Neural crest cell (in vitro differentiated cells): ENCODE results near the gene SPTBN4. TPM values are rescaled to one million over a fixed set of nuclear protein-coding genes. Genes with fewer than 3 reads are reported as not detected.

ENCODE experiments used
- DNase-seq: peaks from one replicate; pipeline ENCODE4 v3.0.0; 2021; ENCODE audit warnings: low read depth, mixed read lengths, low spot score
- H3K27ac Mint-ChIP-seq: one replicate; pipeline ENCODE4 v1.8.0; 2021; ENCODE audit warnings: mild to moderate bottlenecking, mixed read lengths; ENCODE audit not compliant: unreplicated experiment
- H3K27me3 Mint-ChIP-seq: 2 replicates; pipeline ENCODE4 v1.8.0; 2021; ENCODE audit warnings: low read depth, mild to moderate bottlenecking, mixed read lengths
- H3K36me3 Mint-ChIP-seq: 2 replicates; pipeline ENCODE4 v1.8.0; 2021; ENCODE audit warnings: low read depth, mild to moderate bottlenecking, mixed read lengths
- H3K4me1 Mint-ChIP-seq: 2 replicates; pipeline ENCODE4 v1.8.0; 2021; ENCODE audit warnings: mixed read lengths
- H3K4me3 Mint-ChIP-seq: one replicate; pipeline ENCODE4 v1.8.0; 2021; ENCODE audit warnings: mild to moderate bottlenecking, mixed read lengths
- H3K9me3 Mint-ChIP-seq: 2 replicates; pipeline ENCODE4 v1.8.0; 2021; ENCODE audit warnings: mixed read lengths
- CTCF ChIP-seq: fragments of 200-600 bp; sonication (generic); conservative IDR thresholded peaks from 2 replicates; pipeline ENCODE4 v1.5.0; 2021; ENCODE audit warnings: antibody characterized with exemption, mild to moderate bottlenecking
- total RNA-seq: library from RNA; stranded (reverse); gene quantifications from 2 replicates; pipeline ENCODE4 v1.2.1, GENCODE V29; 2021

Gene SPTBN4
- total RNA-seq, 1 donor from 2014 or later = 0.40 TPM

GRCh38 chr19:40594657-40595091, 127.9 kb downstream of the SPTBN4 start:
- Mint-ChIP-seq H3K9me3 (peaks cover 3% of the 10 kb centered on the region), H3K36me3 (peaks cover 3% of the 10 kb centered on the region), H3K4me1 (peaks cover 50% of the 10 kb centered on the region), H3K27ac (no peak overlapping the region), H3K4me3 (peak overlapping the region; percentile 65), H3K27me3 (peaks cover 24% of the 10 kb centered on the region)
- DNase-seq = no peak
- no peak for TF ChIP-seq CTCF

- H3K9me3 Mint-ChIP-seq = peaks cover 3% of the 10 kb centered on the region
- H3K4me3 Mint-ChIP-seq = peak overlapping the region; percentile 54
- H3K27me3 Mint-ChIP-seq = peaks cover 37% of the 10 kb centered on the region
- peaks cover 48% of the 10 kb centered on the region for H3K4me1 Mint-ChIP-seq
- H3K27ac Mint-ChIP-seq = no peak overlapping the region
- no peak for TF ChIP-seq CTCF
- DNase-seq = peak; percentile 58
- H3K36me3 Mint-ChIP-seq = peaks cover 3% of the 10 kb centered on the region
Observed at GRCh38 chr19:40596608-40597328, 130.0 kb downstream of the SPTBN4 start.

GRCh38 chr19:40597329-40597838, 130.6 kb downstream of the SPTBN4 start:
- Mint-ChIP-seq H3K27me3 (peaks cover 41% of the 10 kb centered on the region), H3K4me3 (peak overlapping the region; percentile 90), H3K36me3 (no peaks in the 10 kb centered on the region), H3K4me1 (peaks cover 43% of the 10 kb centered on the region), H3K9me3 (no peaks in the 10 kb centered on the region), H3K27ac (no peak overlapping the region)
- TF ChIP-seq CTCF = no peak
- no peak for DNase-seq

- peaks cover 50% of the 10 kb centered on the region for H3K27me3 Mint-ChIP-seq
- H3K4me1 Mint-ChIP-seq = peaks cover 43% of the 10 kb centered on the region
- H3K9me3 Mint-ChIP-seq = no peaks in the 10 kb centered on the region
- peak overlapping the region; percentile 57 for H3K27ac Mint-ChIP-seq
- H3K4me3 Mint-ChIP-seq = peak overlapping the region; percentile 93
- TF ChIP-seq CTCF = peak; percentile 99
- DNase-seq = peak; percentile 97
- H3K36me3 Mint-ChIP-seq = no peaks in the 10 kb centered on the region
Observed at GRCh38 chr19:40598121-40598917, 131.5 kb downstream of the SPTBN4 start.

GRCh38 chr19:40598918-40599307, 132.1 kb downstream of the SPTBN4 start:
- H3K27me3 Mint-ChIP-seq = peaks cover 56% of the 10 kb centered on the region
- no peaks in the 10 kb centered on the region for H3K9me3 Mint-ChIP-seq
- H3K27ac Mint-ChIP-seq = no peak overlapping the region
- peak overlapping the region; percentile 93 for H3K4me3 Mint-ChIP-seq
- no peaks in the 10 kb centered on the region for H3K36me3 Mint-ChIP-seq
- TF ChIP-seq CTCF = no peak
- DNase-seq = no peak
- peaks cover 46% of the 10 kb centered on the region for H3K4me1 Mint-ChIP-seq
